GM18499 (cell line): ENCODE data around the gene PRC1.

ENCODE experiments used
- ATAC-seq: cut with Tn5 transposase; IDR thresholded peaks from one replicate; pipeline ENCODE4 v1.9.1; 2021; ENCODE audit warnings: moderate number of reproducible peaks; ENCODE audit not compliant: insufficient read depth, unreplicated experiment

PRC1 gene

DNA sequence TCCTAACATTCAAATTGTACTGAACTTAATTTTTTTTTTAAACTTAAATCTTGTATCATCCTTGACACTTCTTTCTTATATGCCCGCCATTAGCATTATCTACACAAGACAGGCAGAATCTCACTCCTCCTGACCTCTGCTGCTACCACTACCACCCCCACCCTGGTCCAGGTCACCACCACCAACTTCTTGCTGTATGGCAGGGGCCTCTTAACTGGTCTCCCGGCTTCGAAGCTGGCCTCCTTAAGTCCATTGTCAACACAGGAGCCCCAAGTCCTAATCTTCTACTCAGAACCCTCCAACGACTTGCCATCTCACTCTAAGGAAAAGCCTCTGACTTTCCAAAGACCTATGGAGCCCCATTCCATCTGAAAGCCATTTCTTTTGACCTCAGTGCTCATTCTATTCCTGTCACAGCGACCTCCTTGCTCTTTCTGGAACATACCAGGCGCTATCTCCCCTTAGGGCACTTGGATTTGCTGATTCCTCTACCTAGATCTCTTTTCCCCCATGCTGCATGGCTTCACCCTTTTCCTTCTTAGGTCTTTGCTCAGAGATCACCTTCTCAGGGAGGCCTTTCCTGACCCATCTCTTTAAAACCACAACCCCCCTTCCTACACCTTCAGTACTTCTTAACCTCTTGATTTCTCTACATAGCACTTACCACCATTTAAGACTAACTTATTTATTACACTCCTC is 2.6 kb downstream of the PRC1 start:
- no peak for ATAC-seq

DNA sequence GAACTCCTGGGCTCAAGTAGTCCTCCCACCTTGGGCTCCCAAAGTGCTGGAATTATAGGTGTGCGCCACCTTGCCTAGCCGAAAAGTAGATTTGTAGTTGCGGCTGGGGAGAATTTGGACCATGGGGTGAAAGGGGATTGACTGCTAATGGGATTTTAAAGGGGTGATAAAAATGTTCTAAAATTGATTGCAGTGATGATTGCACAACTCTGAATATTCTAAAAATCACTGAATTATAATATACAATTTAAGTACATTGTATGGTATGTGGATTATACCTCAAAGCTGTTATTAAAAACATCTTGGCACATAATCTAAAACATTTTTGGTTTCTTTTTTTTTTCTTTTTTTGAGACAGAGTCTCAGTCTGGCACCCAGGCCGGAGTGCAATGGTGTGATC is 3.9 kb downstream of the PRC1 start:
- no peak for ATAC-seq

DNA sequence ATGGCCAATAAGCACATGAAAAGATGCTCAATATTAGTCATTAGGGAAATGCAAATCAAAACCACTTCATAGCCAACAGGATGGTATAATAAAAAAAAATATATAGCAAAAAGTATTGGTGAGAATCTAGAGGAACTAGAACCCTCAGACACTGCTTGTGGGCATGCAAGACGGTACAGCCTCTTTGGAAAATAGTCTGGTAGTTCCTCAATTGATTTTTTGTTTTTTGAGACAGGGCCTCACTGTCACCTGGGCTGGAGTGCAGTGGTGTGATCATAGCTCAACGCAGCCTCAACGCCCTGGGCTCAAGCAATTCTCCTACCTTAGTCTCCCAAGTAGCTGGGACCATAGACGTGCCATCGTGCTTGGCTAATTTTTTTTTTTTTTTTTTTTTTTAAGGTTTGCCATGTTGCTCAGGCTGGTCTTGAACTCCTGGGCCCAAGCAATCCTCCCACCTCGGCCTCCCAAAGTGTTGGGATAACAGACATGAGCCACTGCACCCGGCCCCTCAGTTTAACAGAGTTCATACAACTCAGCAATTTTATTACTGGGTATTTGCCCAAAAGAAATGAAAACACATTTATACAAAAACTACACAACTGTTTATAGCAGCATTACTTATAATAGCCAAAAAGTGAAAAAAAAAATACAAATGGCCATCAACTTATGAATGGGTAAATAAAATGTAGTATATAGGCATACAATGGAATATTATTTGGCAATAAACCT is 5.1 kb downstream of the PRC1 start:
- no peak for ATAC-seq

DNA sequence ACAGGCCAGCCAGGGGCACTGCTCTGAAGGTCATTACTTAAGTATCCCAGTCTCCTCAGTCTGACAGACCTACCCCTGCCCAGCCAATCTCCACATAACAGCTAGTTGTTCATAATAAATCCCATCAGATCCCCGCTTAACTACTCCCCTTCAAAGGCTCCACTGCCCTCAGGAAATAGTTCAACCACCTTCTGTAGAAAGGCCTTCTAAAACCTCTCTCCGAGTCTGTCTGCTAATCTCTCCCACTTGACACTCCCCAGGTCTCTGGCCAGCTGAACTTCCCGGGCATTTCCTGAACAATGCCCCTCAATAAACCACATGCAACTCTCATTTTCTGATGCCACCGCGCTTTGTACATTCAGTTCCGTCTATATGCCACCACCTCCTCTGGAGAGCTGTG is 6.0 kb downstream of the PRC1 start:
- ATAC-seq = no peak

DNA sequence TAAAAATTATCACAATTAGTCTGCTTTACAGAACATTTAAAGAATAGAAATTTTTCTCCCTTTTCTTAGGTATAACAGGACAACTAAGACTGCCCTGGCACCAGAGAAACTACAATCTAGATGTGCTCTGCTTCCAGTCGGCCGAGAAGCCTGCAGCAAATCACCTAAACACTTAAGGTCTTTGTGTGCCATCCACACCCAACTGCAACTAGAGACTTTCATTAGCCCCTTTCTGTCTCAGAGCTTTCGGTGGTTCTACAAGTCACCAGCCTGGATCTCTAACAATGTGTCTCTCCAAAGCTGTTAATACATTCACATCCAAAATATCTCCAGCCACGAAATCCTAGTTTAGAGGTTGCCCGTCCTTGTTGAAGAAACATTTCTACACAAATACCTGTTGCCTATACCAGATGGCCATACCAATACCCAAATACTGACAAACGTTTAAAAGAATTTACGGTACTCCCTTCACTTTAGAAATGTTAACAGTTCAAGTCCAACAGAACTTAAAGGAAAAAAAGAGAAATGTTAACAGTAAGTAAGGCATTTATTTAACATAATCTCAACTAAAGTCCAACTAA is 6.7 kb downstream of the PRC1 start:
- ATAC-seq = no peak

DNA sequence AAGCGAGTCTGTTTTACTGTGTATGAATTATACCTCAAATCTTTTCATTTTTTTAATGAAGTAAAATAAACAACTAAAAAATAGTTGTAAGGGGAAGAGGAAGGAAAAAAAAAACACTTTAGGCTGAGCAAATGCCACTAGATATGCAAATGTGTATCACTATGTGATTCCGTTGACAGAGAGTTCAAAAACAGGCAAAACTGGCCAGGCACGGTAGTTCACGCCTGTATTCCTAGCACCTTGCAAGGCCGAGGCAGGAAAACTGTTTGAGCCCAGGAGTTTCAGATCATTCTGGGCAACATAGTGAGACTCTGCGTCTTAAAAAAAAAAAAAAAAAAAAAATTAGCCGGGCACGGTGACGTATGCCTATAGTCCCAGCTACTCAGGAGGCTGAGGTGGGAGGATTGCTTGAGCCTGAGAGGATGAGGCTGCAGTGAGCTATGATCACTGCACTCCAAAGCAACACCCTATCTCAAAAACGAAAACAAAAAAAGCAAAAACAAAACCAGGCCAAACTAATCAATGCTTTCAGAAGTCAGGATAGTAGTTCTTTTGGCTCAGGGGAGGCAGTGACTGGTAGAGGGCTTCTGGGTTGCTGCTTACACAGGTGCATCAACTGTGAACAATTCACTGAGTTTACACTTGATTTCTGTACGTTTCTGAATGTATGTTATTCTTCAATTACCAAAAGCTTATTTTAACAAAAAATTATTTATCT is 7.4 kb downstream of the PRC1 start:
- peak; percentile 54 for ATAC-seq

DNA sequence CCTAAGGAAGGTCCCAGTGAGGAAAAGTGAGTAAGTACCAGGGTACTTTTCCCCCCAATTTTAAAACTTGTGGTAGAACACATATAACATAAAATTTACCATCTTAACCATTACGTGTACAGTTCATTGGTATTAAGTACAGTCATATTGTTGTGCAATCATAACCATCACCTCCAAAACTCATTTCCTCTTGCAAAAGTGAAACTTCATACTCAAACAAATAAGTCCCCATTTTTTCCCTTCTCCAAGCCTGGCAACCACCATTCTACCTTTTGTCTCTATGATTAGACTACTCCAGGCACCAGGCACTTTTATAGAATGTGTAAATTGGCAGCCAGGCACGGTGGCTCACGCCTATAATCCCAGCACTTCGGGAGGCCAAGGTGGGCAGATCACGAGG is 12.2 kb downstream of the PRC1 start:
- ATAC-seq = no peak

DNA sequence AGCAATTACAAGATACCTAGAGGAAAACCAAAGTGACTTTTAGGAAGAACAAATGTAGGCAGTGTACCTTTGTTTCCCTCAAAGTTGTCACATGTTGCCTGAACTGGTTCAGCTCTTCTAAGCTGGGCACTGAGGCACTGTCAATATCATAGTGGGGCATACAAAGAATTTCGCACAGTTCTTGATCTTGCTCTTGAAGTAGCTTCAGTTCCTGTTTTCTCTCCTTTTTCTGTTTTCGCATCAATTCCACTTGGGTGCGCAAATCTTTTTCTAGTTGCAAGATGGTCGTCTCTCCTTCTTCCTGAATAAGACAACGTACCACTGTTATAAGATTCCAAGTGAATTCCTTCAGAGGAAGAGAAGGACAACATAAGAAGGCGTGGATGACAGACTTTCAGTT is 12.7 kb downstream of the PRC1 start:
- no peak for ATAC-seq

DNA sequence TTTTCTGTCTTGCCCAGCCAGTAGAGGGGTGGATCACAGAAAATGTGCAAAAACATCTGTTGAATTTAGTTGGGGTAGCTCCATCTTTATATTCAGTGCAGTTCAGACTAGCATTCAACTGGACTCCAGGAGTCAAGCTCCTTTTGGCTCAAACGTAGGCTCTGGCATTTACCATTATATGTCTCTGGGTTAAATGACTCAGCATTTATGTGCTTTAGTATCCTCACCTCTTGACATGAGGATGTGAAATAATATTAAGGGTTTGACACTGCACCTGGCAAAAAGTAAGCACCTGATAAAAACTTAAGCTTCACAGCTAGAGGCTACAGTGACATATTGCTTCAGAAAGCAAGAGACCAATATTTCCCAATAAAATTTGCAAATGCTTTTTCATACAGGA is 14.8 kb downstream of the PRC1 start:
- ATAC-seq = no peak

DNA sequence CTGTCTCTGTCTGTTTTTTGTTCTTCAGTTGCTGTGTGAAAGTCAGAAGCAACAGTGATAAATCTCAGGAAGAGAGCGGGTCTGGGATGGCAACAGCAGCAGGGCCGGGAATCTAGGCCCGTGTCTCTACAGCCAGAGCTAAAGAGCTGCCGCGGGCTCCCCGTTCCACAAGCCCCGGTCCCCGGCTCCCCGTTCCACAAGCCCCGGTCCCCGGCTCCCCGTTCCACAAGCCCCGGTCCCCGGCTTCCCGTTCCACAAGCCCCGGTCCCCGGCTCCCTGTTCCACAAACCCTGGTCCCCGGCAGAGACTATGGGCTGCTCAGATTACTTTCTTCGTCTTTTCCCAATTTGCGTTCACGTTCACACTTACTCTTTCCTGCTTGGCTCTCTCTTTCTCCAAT is 20.1 kb downstream of the PRC1 start:
- no peak for ATAC-seq

DNA sequence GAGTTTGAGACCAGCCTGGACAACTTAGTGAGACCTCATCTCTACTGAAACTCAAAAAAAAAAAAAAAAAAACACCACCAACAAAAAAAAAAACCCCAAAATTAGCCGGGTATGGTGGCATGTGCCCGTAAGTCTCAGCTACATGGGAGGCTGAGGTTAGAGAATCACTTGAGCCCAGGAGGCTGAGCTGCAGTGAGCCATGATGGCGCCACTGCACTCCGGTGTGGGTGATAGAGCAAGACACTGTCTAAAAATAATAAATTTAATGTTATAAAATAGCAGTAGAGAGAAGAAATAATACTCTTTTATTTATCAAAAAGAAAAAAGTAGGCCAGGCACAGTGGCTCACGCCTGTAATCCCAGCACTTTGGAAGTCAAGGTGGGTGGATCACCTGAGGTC is 22.2 kb downstream of the PRC1 start:
- no peak for ATAC-seq

DNA sequence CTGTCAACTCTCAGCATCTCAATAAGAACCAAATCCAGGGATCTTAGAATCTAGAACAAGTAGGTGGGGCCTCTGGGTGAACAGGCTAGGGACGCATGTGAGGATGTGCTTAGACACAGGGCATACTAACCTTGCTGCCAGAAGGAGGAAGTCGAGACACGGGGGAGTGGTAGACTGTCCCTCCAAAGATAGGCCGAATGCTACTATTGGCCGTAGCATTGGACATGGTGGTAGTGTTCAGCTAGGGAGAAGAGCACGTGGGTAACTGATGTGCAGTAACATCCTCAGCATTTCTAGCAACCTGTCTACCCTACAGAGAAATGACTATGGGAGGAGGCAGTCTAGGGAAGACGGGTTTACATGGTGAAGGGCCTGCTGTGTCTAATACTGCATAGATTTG is 24.1 kb downstream of the PRC1 start:
- ATAC-seq = no peak

DNA sequence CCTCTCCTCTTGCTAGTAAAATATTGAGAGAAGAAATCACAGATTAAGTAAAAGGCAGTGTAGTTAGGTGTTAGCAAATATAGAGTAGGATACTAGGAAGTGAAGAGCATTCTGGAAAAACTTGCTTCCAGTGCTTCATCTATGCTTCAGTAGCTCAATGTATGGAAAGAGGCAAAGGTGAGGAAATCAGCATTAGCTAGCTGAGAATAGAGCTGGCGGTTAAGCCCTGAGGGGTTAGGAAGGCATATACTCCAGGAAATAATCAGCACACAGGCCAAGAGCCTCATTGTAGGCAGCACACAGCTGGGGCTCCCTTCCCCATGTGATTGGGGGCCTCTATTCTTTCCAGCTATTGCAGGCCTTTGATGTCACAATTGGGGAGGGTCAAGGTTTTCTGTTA is 25.9 kb downstream of the PRC1 start:
- ATAC-seq = no peak

DNA sequence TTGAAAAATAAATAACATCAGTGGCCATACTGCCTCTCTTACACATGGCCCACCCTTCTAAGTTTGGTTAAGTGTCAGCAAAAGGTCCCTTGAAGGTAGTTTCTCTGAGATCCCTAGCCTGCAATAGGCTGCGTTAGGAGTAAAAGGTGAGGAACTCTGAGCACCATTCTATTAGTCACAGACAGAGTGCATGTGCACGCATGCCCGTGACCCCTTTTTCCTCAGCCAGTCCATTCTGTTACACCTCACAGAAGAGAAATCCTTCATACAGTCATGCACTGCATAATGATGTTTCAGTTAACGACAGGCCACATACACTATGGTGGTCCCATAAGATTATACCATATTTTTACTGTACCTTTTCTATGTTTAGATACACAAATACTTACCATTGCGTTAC is 27.1 kb downstream of the PRC1 start:
- no peak for ATAC-seq

DNA sequence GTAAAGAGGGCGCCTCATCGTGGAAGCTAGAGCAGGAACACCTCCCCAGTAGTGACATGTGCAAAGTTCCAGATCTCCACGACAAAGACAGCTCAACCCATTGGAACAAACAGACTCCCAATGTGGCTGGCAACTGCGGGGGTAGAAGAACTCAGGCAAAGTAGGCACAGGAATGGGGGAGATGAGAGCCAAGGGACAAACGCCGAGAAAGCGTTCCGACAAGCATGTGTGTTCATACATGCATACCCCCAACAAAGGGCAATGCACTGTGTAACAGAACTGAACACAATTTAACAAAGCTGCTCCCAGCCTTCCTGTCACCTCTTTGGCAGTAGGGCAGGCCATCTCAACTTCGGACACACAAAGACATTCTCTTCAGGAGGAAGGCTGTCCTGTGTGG is 28.1 kb downstream of the PRC1 start:
- ATAC-seq = no peak

DNA sequence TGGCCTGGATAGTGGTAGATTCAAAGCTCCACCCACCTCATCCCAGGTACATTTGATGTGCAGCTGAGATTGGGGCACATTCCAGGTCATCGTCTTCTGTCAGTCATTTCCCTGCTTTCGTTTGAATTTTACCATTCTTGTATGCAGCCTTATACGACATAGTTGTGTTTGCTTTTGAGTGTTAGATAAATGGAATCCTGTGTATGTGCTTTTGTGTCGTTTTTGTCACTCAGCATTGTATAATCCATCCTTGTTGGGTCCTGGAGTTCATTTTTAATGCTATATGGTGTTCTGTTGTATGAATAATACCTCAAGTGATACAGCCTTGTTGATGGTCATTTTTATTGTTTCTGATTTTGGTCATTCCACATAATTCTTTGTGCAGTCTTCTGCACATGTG is 32.3 kb downstream of the PRC1 start:
- no peak for ATAC-seq

DNA sequence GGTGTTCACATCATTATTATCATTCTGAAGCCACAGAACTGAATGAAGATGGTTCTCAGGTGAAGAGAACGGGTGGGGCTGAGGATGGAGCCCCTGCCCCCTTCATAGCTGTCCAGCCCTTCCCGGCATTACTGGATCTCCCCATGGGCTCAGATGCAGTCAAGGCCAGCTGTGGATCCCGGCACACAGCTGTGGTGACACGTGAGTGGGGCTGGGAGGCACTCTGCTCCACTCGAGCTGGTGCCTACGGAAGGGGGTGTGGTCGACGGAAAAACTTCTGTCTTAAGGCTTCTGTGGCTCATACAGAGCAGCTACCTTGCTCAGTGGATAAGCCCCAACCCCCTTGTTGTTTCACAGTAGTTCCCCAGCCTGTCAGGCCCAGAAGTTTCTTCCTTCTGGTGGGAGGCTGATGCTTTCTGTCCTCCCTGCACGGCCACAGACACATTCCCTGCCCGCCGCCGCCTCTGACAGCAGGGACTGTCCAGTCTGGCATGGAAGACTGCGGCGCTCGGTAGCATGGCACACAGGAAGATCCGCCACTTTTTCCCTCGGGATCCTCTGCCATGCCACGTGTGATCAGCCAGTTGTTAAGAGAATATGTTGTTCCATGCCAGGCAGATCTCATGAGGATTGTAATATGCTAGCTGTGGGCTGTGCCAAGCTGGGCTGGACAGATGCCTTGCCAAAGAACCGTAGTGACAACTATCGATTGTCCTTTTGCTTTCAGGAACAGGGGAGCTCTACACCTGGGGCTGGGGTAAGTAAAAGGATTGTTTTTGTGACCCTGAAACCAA is 33.8 kb downstream of the PRC1 start:
- ATAC-seq = no peak

DNA sequence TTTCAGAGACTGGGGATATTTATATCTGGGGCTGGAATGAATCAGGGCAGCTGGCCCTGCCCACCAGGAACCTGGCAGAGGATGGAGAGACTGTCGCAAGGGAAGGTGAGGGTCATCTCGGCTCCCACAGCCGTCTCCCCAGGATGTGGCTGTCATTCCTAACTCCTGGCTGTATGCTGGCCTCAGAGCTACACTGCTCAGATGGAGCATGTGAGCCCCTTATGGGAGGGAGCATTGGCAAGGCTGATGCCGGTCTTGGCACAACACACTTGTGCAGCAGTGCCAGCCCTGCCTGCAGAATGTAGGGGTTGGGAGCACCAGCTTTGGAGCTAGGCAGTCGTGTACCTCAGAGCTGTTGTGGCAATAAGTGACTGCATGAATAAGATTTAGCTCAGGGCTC is 34.4 kb downstream of the PRC1 start:
- no peak for ATAC-seq

DNA sequence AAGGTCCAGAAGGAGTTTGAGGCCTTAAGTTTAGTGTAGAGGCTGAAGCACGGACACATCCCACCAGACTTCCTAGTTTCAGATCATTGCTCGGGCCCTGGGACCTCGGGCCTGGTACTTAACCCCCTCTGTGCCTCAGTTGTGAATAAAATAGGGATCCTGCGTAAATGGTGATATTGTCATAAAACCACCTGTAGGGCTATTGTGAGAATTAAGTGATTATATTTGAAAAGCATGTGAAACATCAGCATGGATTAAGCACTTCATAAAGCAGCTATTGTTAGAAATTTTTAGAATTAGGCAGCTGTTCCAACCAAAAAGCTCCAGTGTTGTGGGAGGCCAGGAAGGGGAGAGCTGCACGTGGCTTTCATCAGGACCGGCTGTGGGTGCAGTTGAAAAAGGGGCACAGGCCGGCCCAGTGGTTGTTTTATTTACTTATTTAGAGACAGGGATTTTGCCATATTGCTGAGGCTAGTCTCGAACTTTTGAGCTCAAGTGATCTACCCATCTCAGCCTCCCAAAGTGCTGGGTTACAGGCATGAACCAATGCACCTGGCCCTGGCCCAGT is 35.2 kb downstream of the PRC1 start:
- no peak for ATAC-seq

DNA sequence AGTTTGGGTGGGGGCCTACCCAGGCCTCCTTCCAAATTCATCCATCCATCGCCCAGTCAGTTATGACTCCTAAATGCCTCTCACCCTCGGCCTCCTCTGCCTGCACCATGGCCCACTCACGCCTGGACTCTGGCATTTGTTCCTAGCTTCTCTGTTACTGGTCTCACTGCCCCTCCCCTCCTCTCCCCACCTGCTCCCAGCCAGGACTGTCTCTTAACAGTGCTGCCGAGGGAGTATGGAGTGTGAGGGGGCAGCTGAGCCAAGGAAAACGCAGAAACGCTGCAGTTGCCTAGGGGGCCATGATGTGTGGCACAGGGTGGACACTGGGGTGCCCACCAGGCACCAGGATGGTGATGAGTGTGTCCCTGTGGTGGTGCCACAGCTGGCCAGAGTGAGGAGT is 36.5 kb downstream of the PRC1 start:
- no peak for ATAC-seq
